ENCODE data around the gene TAS2R46. TPM values are rescaled to one million over a fixed set of nuclear protein-coding genes. Genes with fewer than 3 reads are reported as not detected.

The TAS2R46 gene
- total and polyA plus RNA-seq, 2 of the 4 experiments (the other 2 are of a cell fraction) = 0.09 to 4.7 TPM

- Histone ChIP-seq H3K4me1 (ENCODE audit: control insufficient read depth, insufficient read depth, low read length) (no peaks in the 10 kb centered on the region), H3K4me2 (ENCODE audit: low read depth, low read length) (no peak overlapping the region), H3K18ac (ENCODE audit: low read depth, low read length) (no peak overlapping the region), H3K4me3 (ENCODE audit: insufficient read depth, low read depth, low read length) (no peak overlapping the region), H3K23ac (ENCODE audit: low read depth, low read length) (no peak overlapping the region), H3K36me3 (ENCODE audit: control insufficient read depth, insufficient read depth, low read length) (no peaks in the 10 kb centered on the region), H4K5ac (ENCODE audit: low read depth, low read length) (no peak overlapping the region), H4K20me1 (ENCODE audit: insufficient read depth, low read length) (no peaks in the 10 kb centered on the region), H2AK5ac (ENCODE audit: low read depth, low read length) (no peak overlapping the region), H2BK20ac (ENCODE audit: low read depth, low read length) (no peak overlapping the region), H2AK9ac (replicated peaks; ENCODE audit: low read depth, low read length, poor library complexity) (no peak overlapping the region), H2BK5ac (ENCODE audit: low read depth, low read length, poor library complexity, severe bottlenecking) (no peak overlapping the region), H3K27me3 (ENCODE audit: control insufficient read depth, insufficient read depth, low read length) (no peaks in the 10 kb centered on the region), H2BK15ac (ENCODE audit: low read depth, low read length) (no peak overlapping the region), H3K27ac (ENCODE audit: insufficient read depth, low read length) (no peak overlapping the region), H4K8ac (ENCODE audit: low read depth in 2 of 2, low read length in 2 of 2) (no peak overlapping the region), H3K4ac (ENCODE audit: low read depth, low read length) (no peak overlapping the region), H2AFZ (replicated peaks; ENCODE audit: low read length, poor library complexity) (no peak overlapping the region), H3K14ac (replicated peaks; ENCODE audit: low read depth, low read length) (no peak overlapping the region), H4K91ac (ENCODE audit: insufficient read depth, low read depth, low read length) (no peak overlapping the region), H2BK120ac (ENCODE audit: low read depth, low read length) (no peak overlapping the region), H3K9me3 (ENCODE audit: control insufficient read depth, insufficient read depth, low read length) (no peaks in the 10 kb centered on the region), H3K9ac (ENCODE audit: low read depth, low read length) (no peak overlapping the region), H3K9me1 (ENCODE audit: insufficient read depth, low read length) (no peaks in the 10 kb centered on the region), H3K79me1 (ENCODE audit: low read depth in 1 of 2, low read length in 2 of 2) (peaks cover 17 to 18% of the 10 kb centered on the region in 2 experiments), H3K56ac (ENCODE audit: extremely low read depth, insufficient read depth, low read length) (no peak overlapping the region)
- TF ChIP-seq BHLHE40 (IDR thresholded peaks at IDR 0.05; ENCODE audit: low read depth, low read length) = no peak
- no peak for TF ChIP-seq USF2 (IDR thresholded peaks at IDR 0.05; ENCODE audit: low read depth, low read length)
- no peak for TF ChIP-seq MXI1 (IDR thresholded peaks at IDR 0.05; ENCODE audit: borderline replicate concordance, low read depth, low read length)
- no peak for TF ChIP-seq MAFK (IDR thresholded peaks at IDR 0.05; ENCODE audit: low read depth, low read length)
- TF ChIP-seq FOS (IDR thresholded peaks at IDR 0.05; ENCODE audit: low read depth, low read length) = no peak
- no peak for TF ChIP-seq POLR2A (IDR thresholded peaks at IDR 0.05; ENCODE audit: low read depth, low read length)
- no peak for TF ChIP-seq CTCF (conservative IDR thresholded peaks at IDR 0.05; ENCODE audit: low read depth, low read length)
- no peak for TF ChIP-seq NFE2L2 (IDR thresholded peaks at IDR 0.05; ENCODE audit: low read depth, low read length)
- TF ChIP-seq RAD21 (IDR thresholded peaks at IDR 0.05; ENCODE audit: low read length) = no peak
- TF ChIP-seq SMC3 (IDR thresholded peaks at IDR 0.05; ENCODE audit: low read depth, low read length) = no peak
- no peak for TF ChIP-seq CEBPB (IDR thresholded peaks at IDR 0.05; ENCODE audit: low read depth, low read length)
- no peak for TF ChIP-seq ELK1 (IDR thresholded peaks at IDR 0.05; ENCODE audit: borderline replicate concordance, low read depth, low read length)
- TF ChIP-seq RFX5 (IDR thresholded peaks at IDR 0.05; ENCODE audit: low read depth, low read length) = no peak
- no peak for TF ChIP-seq RCOR1 (IDR thresholded peaks at IDR 0.05; ENCODE audit: insufficient replicate concordance, low read length)
- no peak for TF ChIP-seq MAZ (IDR thresholded peaks at IDR 0.05; ENCODE audit: borderline replicate concordance, low read depth, low read length)
- no peak for TF ChIP-seq CHD1 (IDR thresholded peaks at IDR 0.05; ENCODE audit: low read depth, low read length)
- ATAC-seq (ENCODE audit: low read depth) (no peak), DNase-seq (no peak)
- 100% methylated on average over 1 of the region's 2 CpGs; no CpG with 5 or more reads in 1 of the 2 experiments for WGBS, 2 experiments (ENCODE audit: extremely low coverage in 2 of 2, insufficient read length in 1 of 2)
- in situ Hi-C loops (cut with MboI; ENCODE audit: low sequenced_read_pairs) (no loop called here), dilution Hi-C loops (cut with HindIII; ENCODE audit: low sequenced_read_pairs, unreplicated experiment) (no loop called here), intact Hi-C loops (cut with micrococcal nuclease) (no loop called here)
- no TSS peak for BruUV-seq (replicated peaks)
- ChIA-PET CTCF (no interaction called here), POLR2A (ENCODE audit: unreplicated experiment) (no interaction called here)
Observed at GRCh38 chr12:11108862-11109261, 46.8 kb upstream of the TAS2R46 start.

Measured in IMR-90 (cell line).